ENCODE results near the gene GSTK1.

The GSTK1 gene

GRCh38 chr7:143258831-143259230 lies 4.4 kb upstream of the GSTK1 start:
- TF ChIP-seq ARNTL (CRISPR knock-in tag; IDR thresholded peaks at IDR 0.05; ENCODE audit: borderline replicate concordance, low read depth) (no peak), ZNF70 (CRISPR knock-in tag; IDR thresholded peaks at IDR 0.05) (no peak), CREB5 (CRISPR knock-in tag; IDR thresholded peaks at IDR 0.05; ENCODE audit: low read depth) (no peak), TCF4 (CRISPR knock-in tag; IDR thresholded peaks at IDR 0.05; ENCODE audit: borderline replicate concordance) (no peak), PATZ1 (CRISPR knock-in tag; IDR thresholded peaks at IDR 0.05; ENCODE audit: borderline replicate concordance) (no peak)
- no peak for ATAC-seq

- no peak for ATAC-seq
- TF ChIP-seq ZNF8 (CRISPR knock-in tag; IDR thresholded peaks at IDR 0.05) = no peak
- no peak for TF ChIP-seq TSHZ2 (CRISPR knock-in tag; IDR thresholded peaks at IDR 0.05)
- no peak for TF ChIP-seq CSRNP3 (CRISPR knock-in tag; IDR thresholded peaks at IDR 0.05)
- no peak for TF ChIP-seq ISL1 (CRISPR knock-in tag; IDR thresholded peaks at IDR 0.05)
- TF ChIP-seq OSR1 (CRISPR knock-in tag; IDR thresholded peaks at IDR 0.05) = no peak
- TF ChIP-seq ZFP3 (CRISPR knock-in tag; IDR thresholded peaks at IDR 0.05) = no peak
- no peak for TF ChIP-seq SNAI2 (CRISPR knock-in tag; IDR thresholded peaks at IDR 0.05)
- TF ChIP-seq CREB5 (CRISPR knock-in tag; IDR thresholded peaks at IDR 0.05; ENCODE audit: low read depth) = no peak
- TF ChIP-seq ZC3H10 (CRISPR knock-in tag; IDR thresholded peaks at IDR 0.05) = no peak
- no peak for TF ChIP-seq PPARA (CRISPR knock-in tag; IDR thresholded peaks at IDR 0.05; ENCODE audit: borderline replicate concordance)
- no peak for TF ChIP-seq TOX (CRISPR knock-in tag; IDR thresholded peaks at IDR 0.05; ENCODE audit: borderline replicate concordance)
- TF ChIP-seq GLIS3 (CRISPR knock-in tag; IDR thresholded peaks at IDR 0.05) = no peak
- TF ChIP-seq ESRRG (CRISPR knock-in tag; IDR thresholded peaks at IDR 0.05) = no peak
- TF ChIP-seq CSDC2 (CRISPR knock-in tag; IDR thresholded peaks at IDR 0.05) = no peak
- TF ChIP-seq ARNTL (CRISPR knock-in tag; IDR thresholded peaks at IDR 0.05; ENCODE audit: borderline replicate concordance, low read depth) = no peak
- no peak for TF ChIP-seq PATZ1 (CRISPR knock-in tag; IDR thresholded peaks at IDR 0.05; ENCODE audit: borderline replicate concordance)
- TF ChIP-seq BACH2 (CRISPR knock-in tag; IDR thresholded peaks at IDR 0.05; ENCODE audit: borderline replicate concordance) = no peak
Observed at GRCh38 chr7:143259765-143260164, 3.5 kb upstream of the GSTK1 start.

GRCh38 chr7:143261901-143262300 lies 1.3 kb upstream of the GSTK1 start:
- ATAC-seq = no peak
- TF ChIP-seq OSR1 (CRISPR knock-in tag; IDR thresholded peaks at IDR 0.05) (no peak), RARB (CRISPR knock-in tag; IDR thresholded peaks at IDR 0.05) (no peak), CSDC2 (CRISPR knock-in tag; IDR thresholded peaks at IDR 0.05) (no peak), PPARA (CRISPR knock-in tag; IDR thresholded peaks at IDR 0.05; ENCODE audit: borderline replicate concordance) (no peak), PATZ1 (CRISPR knock-in tag; IDR thresholded peaks at IDR 0.05; ENCODE audit: borderline replicate concordance) (no peak), BACH2 (CRISPR knock-in tag; IDR thresholded peaks at IDR 0.05; ENCODE audit: borderline replicate concordance) (no peak), TSHZ2 (CRISPR knock-in tag; IDR thresholded peaks at IDR 0.05) (no peak), ZFP30 (CRISPR knock-in tag; IDR thresholded peaks at IDR 0.05) (no peak), TCF4 (CRISPR knock-in tag; IDR thresholded peaks at IDR 0.05; ENCODE audit: borderline replicate concordance) (no peak), ZNF8 (CRISPR knock-in tag; IDR thresholded peaks at IDR 0.05) (no peak), ARNTL (CRISPR knock-in tag; IDR thresholded peaks at IDR 0.05; ENCODE audit: borderline replicate concordance, low read depth) (no peak), ESRRG (CRISPR knock-in tag; IDR thresholded peaks at IDR 0.05) (no peak)
